Upper lobe of left lung (tissue), 4 donors: Measurements from ENCODE around the gene AGR2.

Experiments
- POLR2A ChIP-seq, 4 donors: fragments of 450-650 bp; IDR thresholded peaks; one replicate each; pipeline ENCODE4 v1.5.1; 2016 to 2017; ENCODE audit warnings: antibody characterized with exemption in 4 of 4, mild to moderate bottlenecking in 2 of 4
- TF ChIP-seq, protein P1 (sequence below), 6 experiments: fragments of 450-650 bp in 4 of 6; fragments of 200-600 bp in 2 of 6; sonication (generic) in 2 of 6; IDR thresholded peaks; one replicate each; pipeline ENCODE4 v1.5.1; 2016 to 2019; ENCODE audit warnings: antibody characterized with exemption in 6 of 6

DNA sequence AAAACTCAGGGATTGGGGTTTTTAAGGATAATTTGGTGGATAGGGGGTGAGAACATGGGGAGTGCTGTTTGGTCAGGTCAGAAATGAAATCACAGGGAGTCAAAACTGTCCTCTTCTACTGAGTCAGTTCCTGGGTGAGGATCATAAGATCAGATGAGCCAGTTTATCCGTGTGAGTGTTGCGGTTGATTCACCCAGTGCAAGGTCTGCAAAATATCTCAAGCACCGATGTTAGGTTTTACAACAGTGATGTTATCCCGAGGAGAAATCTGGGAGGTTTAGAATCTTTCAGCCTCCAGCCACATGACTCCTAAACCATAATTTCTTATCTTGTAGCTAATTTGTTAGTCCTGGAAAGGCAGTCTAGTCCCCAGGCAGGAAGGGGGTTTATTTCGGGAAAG lies 31.7 kb upstream of the AGR2 start:
- TF ChIP-seq, protein P1, sequence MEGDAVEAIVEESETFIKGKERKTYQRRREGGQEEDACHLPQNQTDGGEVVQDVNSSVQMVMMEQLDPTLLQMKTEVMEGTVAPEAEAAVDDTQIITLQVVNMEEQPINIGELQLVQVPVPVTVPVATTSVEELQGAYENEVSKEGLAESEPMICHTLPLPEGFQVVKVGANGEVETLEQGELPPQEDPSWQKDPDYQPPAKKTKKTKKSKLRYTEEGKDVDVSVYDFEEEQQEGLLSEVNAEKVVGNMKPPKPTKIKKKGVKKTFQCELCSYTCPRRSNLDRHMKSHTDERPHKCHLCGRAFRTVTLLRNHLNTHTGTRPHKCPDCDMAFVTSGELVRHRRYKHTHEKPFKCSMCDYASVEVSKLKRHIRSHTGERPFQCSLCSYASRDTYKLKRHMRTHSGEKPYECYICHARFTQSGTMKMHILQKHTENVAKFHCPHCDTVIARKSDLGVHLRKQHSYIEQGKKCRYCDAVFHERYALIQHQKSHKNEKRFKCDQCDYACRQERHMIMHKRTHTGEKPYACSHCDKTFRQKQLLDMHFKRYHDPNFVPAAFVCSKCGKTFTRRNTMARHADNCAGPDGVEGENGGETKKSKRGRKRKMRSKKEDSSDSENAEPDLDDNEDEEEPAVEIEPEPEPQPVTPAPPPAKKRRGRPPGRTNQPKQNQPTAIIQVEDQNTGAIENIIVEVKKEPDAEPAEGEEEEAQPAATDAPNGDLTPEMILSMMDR (IDR thresholded peaks at IDR 0.05) = no peak
- no peak for TF ChIP-seq POLR2A (IDR thresholded peaks at IDR 0.05)
